CD4-positive, alpha-beta T cell treated with Interleukin-4 for 1 hour (primary cell): Measurements from ENCODE around the gene EIPR1.
A peak's percentile ranks its signal among the peaks of the same experiment; 100 is the strongest.

Source experiments
- DNase-seq, 2 donors: peaks; one replicate each; pipeline ENCODE4 v3.0.0-alpha.2; 2020 to 2022

The EIPR1 gene

DNA sequence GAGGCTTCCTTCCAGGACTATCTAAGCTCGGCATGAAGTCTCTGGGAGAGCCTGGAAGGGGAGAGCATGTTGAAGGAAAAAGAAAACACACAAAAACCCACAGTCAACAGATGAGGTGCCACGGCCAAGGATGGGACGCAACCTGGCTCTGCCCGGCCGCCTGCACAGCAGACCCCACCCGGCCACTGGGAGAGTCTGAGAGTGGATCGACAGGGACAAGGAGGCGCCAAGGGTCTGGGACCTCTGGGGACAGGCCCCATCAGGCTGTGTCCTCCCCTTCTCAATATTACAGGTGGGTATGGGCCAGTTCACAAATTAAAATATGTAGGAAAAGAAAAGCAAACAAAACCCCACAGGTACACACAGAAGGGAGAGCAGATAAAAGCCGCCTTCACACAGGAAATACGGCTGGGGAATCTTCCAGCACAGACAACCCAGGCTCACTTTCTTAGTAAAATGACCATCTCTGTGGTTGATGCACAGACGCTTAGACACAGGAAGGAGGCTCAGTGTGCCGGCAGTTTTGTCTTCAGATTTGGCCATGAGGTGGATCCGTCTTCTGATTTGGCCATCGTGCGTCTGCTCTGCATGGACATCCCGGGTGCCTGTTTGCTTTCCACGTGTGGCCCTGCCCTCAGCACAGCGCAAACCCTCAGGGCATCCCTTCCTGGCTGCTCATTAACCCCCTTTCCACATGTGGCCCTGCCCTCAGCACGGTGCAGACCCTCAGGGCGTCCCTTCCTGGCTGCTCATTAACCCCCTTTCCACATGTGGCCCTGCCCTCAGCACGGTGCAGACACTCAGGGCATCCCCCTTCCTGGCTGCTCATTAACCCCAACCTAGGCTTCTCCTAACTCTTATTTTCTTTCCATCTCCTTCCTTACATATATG, 138.4 kb downstream of the EIPR1 start:
- DNase-seq: peak in 1 of 2 donors; percentile 27

DNA sequence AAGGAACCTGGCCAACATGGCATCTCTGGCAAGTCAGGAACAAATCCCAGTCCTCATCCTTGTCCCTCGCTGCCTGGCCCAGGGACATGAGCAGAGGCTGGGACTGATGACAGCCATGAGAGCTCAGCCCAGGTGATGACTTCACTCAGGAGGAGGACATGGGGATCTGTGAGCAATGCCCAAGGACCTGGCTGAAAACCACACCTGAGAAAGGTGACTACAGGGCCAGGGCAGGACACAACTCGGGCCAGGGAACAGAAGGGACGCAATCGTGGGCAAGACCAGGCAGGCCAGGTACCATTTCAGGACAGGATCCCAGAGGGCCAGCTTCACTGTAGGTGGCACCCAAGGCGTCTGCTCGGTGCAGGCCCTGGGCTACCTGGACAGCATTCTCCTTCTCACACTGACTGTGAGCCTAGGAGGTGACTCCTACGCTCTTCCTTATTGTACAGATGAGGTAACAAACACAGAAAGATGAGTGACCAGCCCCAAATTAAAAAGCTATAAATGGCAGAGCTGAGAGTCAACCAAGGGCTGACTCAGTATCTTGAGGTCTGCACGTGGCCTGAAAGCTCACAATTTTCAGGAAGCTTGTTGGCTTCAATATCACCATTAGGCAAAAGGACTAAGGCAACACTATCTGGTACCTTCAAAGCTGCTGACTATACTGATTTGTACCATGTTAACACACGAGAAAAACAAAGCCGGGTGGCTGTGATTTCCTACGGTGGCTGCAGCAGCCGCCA, 141.1 kb downstream of the EIPR1 start:
- DNase-seq: no peak

DNA sequence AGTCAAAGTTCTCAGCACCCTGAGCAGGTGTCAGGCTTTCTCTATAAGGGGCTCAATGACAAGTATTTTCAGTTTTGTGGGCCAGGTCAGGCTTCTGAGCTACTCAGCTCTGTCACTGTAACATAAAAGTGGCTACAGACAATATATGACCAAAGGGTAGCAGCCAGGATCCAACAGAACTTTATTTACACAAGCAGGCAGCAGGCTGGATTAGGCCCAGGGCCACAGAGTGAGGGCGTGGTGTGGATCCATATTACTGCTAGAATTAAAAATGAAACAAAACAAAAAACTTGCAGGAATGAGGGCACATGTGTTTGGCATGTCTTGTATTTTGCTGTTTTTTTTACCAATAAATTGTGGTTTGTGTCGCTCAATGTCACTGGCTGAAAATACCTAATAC, 143.7 kb downstream of the EIPR1 start:
- DNase-seq: no peak

DNA sequence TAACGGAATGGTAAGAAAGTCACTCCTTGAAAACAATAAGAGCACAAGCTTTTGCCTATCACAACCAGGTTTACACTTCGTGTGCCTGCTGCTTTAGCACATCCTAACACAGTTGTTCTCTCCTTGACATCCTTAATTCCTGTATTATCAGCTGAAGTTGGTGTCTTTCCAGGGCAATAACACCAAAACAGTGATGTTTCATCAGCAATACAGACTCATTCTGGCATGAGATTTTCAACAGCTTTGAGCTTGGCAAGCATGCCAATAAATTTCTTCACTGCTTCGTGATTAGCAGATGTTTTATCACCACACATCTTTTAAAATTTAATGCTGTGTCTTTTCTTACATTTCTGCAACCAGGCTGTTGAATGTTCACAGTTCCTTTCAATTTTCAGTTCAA, 148.4 kb downstream of the EIPR1 start:
- DNase-seq: no peak

GRCh38 chr2:3224681-3225080, 152.9 kb downstream of the EIPR1 start:
- no peak for DNase-seq

DNA sequence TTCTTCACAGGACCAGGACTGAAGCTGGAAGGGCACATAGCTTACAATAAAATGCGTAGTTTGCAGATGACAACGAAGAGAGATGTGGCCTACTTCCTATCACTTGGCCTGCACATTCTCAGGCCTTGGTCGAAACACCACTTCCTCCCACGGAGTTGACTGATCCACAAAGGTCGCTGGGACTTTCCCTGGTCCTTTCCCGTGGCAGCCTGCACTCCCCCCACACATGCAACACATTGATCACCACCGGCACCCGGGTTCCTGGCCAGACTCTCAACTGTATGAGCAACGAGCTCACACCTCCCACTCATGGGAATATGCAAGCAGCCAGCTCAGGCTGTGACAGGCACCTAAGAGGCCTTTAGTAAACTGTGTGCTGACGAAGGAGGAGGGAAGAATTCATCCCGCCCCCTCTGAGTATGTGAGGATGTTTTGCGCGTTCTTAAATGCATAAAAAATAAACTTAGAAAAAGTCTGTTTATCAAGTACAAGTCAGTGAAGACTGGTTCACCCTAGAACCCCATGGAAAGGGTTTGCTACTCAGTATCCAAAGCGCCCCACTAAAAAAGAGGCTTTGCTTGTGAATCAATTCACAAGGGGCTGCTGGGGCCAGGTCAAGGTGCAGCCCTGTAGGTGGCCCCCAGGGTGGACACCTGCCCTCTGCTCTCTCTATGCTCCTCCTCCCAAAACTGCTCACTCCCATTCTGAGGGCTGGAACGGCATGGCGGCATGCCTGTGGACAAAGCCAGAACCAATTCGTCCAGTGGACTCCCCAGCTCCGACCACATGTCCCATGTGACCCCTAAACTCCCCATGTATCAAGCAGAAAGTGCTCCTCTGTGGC, 154.3 kb downstream of the EIPR1 start:
- peak; percentile 77 to 79 for DNase-seq

DNA sequence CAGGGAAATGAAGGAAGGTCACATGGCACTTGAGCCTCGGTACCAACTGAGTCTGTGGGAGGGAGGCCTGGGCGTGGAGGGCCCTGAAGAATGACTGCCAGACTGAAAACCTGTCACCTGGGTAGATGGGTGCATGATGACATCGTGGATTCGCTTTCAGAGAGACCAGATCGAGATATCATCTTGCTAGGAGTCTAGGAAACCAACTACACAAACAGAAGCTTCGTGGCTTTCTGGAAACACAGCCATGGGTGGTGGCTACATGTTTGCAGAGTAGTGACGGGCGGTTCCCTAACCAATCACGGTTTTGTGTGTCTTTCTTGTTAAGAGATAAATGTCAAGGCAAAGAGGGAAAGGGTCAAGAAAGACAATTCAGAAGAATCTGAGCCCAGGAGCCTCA, 155.0 kb downstream of the EIPR1 start:
- peak; percentile 54 to 78 for DNase-seq

GRCh38 chr2:3219536-3219935, 158.1 kb downstream of the EIPR1 start:
- DNase-seq: no peak

DNA sequence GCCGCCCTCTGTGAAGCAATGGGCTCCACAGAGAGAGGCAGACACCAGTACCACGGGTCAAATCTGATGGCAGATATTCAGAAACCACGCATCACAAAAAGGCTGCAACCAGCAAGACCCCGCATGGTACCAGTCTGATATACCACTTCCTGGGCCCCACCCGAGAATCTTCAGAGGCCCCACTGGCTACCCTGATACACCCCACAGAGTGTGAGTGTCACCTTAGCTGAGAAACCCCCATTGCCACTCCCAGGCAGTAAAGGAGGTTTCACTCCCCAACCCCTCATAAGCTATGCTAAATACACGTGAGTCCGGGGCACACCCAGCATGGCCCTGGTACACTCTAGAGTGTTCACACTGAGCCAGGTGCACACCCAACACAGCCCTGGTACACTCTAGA, 160.0 kb downstream of the EIPR1 start:
- no peak for DNase-seq

- no peak for DNase-seq
Observed at GRCh38 chr2:3216841-3217495, 160.7 kb downstream of the EIPR1 start.

DNA sequence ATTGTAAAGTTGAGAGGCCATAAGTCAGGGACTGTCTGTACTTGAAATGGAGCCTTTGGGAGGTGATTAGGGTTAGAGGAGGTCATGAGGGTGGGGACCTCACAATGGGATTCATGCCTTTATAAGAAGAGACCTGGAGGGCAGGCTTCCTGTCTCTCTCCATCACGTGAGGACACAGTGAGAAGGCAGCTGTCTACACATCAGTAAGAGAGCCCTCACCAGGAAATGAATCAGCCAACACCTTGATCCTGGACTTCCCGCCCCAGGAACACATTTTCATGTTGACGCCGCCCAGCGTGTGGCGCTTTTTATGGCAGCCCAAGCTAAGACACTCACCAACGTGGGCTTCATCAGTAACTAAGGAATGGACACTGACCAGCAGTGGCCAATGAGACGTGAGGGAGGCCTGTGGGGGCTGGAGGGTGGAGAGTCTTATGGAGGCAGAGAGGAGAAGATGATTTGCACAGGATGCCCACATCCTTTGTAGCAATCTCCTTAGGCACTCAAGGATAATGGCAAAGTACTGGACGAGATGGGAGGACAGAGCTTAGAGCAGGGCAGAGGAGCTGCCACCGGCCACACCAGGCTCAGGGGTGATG, 162.7 kb downstream of the EIPR1 start:
- DNase-seq: no peak

DNA sequence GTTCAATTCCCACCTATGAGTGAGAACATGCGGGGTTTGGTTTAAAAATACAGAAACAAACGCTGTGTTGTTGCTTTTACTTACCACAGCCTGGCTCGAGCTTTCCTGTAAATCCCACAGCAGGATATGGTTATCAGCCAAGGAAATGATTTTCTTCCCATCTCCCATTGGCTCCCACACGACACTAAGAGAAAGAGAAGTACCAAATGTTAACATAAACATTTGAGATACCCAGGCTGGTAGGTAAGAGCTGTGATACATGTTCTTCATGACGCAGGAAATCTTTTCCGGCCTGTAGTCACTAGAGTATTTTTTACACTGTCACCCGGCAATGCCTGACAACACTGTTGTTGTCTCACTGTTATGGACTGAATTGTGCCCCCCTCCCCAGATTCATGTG, 163.6 kb downstream of the EIPR1 start:
- no peak for DNase-seq

DNA sequence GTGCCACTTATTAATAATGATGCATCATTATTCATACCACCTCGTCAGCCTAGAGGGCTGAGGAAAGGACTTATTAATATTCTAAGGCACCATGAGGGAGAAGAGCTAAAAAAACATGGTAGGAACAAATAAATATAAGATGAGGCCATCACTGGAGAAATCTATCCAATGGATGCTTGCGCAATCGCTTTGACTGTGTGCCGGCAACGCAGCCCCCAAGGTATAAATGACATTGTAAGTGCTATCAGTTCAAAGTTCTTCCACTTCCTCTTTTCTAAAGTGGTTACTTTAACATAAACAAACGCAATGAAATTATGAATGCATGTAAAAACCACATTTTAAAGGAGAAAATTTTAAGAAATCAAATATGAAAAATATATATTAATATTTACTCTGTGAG, 164.6 kb downstream of the EIPR1 start:
- no peak for DNase-seq

DNA sequence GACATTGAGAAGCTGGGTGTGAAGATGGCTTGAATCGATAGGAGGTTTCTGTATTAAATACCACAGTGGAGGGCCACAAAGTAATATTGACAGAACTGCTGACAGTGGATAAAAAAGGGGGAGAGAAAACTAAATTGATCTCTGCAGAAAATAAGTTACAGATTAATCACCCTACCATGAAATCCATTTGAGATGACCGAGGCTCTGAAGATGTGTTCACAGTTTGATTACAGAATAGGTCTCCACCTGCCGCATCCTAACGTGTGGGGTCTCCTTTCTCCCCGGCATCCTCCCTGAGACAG, 165.6 kb downstream of the EIPR1 start:
- no peak for DNase-seq

DNA sequence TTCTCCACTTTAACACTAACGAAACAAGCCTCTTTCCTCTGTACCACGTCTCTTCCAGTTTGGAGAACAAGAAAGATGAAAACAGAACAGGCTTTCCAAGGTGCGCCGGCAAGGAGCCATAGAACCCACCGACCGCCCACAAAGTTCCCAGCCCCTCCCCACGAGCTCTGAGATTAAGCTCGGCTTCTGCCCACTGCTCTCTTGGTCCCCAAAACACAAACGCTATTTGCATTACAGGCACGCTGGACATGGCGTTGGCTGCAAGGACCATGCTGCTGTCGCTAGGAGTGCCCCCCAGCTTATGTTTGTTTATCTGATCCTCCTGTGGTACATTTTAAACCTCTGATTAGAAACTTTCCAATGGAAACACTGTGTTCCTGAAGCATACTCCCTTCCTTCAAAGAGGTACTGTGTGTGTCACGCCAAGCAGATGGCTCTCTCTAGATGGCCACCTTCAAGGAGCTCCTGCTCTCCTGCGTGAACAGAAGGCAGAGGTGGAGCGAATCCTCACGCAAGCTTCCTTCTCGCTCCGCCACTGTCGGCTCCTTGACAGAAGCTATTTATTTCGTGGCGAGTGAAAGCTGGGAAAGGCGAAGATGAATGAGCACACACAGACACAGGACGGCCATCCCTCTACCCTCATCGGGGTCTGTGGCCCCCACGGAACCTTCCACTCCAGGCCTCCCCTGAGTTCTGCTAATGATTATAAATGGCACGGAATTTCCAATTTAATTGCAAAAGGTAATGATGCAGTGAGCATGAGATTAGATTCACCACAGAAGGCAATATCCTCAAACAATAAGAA, 166.2 kb downstream of the EIPR1 start:
- no peak for DNase-seq

DNA sequence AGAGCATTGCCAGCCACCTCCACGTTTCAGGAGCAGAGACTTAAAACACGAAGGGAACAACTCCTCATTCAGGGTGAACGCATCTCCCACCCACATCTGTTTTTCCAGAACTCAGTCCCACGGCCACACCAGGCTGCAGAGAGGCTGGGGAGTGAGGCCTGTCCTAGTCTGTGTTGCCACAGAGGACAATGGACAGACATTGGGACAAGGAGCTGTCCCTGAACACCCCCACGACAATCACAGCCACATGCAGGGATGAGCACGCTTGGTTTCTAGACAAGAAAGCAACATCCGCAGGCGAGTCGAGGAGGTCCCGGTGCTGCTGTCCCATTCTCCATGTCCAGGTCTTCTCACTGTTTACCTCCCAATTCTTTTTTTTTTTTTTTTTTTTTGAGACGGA, 167.4 kb downstream of the EIPR1 start:
- DNase-seq: no peak

DNA sequence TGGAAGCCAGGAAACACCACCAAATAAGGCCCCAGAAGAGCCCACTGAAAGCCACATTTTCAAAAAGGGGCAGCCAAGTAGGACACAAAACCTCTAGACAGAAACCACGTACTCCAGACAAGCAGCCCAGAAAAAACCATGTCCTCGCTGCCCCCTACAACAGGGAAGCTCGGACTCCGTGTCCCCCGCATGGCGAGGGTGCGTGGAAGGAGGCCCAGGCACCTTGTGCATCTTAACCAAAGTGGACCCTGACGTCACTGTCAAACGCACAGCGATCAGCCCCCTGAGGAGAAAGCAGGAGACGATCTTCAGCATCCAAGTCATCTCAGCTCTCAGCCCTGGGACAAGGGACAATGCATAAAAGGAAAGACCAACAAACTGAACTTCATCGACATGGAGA, 168.4 kb downstream of the EIPR1 start:
- no peak for DNase-seq

- no peak for DNase-seq
Observed at GRCh38 chr2:3208591-3208990, 169.0 kb downstream of the EIPR1 start.

DNA sequence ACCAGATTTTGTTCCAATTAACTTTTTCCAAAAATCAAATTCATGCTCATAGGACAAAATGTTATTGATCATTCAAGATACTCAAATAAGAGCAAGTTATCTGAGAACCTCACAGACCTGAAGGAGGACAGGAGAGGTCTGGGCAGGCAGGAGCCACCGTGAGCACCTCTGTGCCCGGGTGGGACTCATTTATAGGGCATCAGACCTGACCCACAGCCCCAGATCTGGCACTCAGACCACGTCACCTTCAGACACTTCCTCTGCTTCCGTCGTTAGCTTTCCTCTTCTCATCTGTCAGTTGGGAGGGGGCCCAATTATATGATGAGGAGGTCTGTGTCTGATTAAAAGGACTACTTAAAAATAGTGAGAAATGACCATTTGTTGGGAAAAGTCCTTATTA, 169.4 kb downstream of the EIPR1 start:
- DNase-seq: no peak

GRCh38 chr2:3207091-3207491, 170.5 kb downstream of the EIPR1 start:
- DNase-seq: no peak

DNA sequence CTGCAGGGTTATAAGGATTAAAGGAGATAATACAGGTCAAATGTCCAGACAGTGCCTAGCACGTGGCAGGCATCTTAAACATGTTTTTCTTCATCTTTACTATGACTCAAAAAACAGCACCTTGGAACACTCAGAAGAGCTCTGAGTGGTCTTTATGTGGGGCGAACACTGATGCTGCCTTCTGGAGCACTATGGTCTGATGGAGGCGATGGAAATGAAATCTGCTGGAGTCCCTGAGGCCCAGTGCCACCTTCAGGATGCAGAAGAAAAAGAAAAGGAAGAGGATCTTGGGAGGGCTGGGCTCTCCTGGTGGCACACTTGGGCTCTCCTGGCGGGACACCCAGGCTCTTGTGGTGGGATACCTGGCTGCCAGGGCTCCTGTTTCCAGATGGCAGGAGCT, 171.8 kb downstream of the EIPR1 start:
- no peak for DNase-seq
